ENCODE measurements around the gene PLAC8L1. TPM values are rescaled to one million over a fixed set of nuclear protein-coding genes. Genes with fewer than 3 reads are reported as not detected.

The PLAC8L1 gene
- total and polyA plus RNA-seq, 2 of the 4 experiments (the other 2 are of a cell fraction): 0.27 TPM; not detected in 1

GRCh38 chr5:146116361-146116760 lies 11.0 kb upstream of the PLAC8L1 start:
- POLR2A ChIA-PET (ENCODE audit: unreplicated experiment): no interaction called here
- DNase-seq (no peak), ATAC-seq (ENCODE audit: low read depth) (no peak)
- H2BK120ac ChIP-seq (ENCODE audit: low read depth, low read length): no peak overlapping the region
- no peak overlapping the region for H3K4me2 ChIP-seq (ENCODE audit: low read depth, low read length)
- H2AFZ ChIP-seq (replicated peaks; ENCODE audit: low read length, poor library complexity): no peak overlapping the region
- BruUV-seq (replicated peaks): no TSS peak
- H2BK20ac ChIP-seq (ENCODE audit: low read depth, low read length): no peak overlapping the region
- no peak overlapping the region for H3K4me3 ChIP-seq (ENCODE audit: insufficient read depth, low read depth, low read length)
- H3K9me1 ChIP-seq (ENCODE audit: insufficient read depth, low read length): no peaks in the 10 kb centered on the region
- no peak overlapping the region for H4K5ac ChIP-seq (ENCODE audit: low read depth, low read length)
- no peak overlapping the region for H4K91ac ChIP-seq (ENCODE audit: insufficient read depth, low read depth, low read length)
- H3K9ac ChIP-seq (ENCODE audit: low read depth, low read length): no peak overlapping the region
- no peak overlapping the region for H2BK5ac ChIP-seq (ENCODE audit: low read depth, low read length, poor library complexity, severe bottlenecking)
- no peak overlapping the region for H3K23ac ChIP-seq (ENCODE audit: low read depth, low read length)
- no peak overlapping the region for H3K4ac ChIP-seq (ENCODE audit: low read depth, low read length)
- no CpG with 5 or more reads among the region's 2 CpGs for WGBS, 2 experiments (ENCODE audit: extremely low coverage in 2 of 2, insufficient read length in 1 of 2)
- no peaks in the 10 kb centered on the region for H3K27me3 ChIP-seq (ENCODE audit: control insufficient read depth, insufficient read depth, low read length)
- H3K27ac ChIP-seq (ENCODE audit: insufficient read depth, low read length): no peak overlapping the region
- H2AK5ac ChIP-seq (ENCODE audit: low read depth, low read length): no peak overlapping the region
- no peaks in the 10 kb centered on the region for H3K4me1 ChIP-seq (ENCODE audit: control insufficient read depth, insufficient read depth, low read length)
- intact Hi-C loops (cut with micrococcal nuclease) (loop anchor here (5.0 kb wide), 1 partner anchor 41 kb away; no protein-coding TSS in a partner anchor), in situ Hi-C loops (cut with MboI; ENCODE audit: low sequenced_read_pairs) (loop anchor here (10.0 kb wide), 1 partner anchor 48 kb away; no protein-coding TSS in a partner anchor), dilution Hi-C loops (cut with HindIII; ENCODE audit: low sequenced_read_pairs, unreplicated experiment) (no loop called here)
- peaks cover 17% of the 10 kb centered on the region for H3K36me3 ChIP-seq (ENCODE audit: control insufficient read depth, insufficient read depth, low read length)
- no peak overlapping the region for H2AK9ac ChIP-seq (replicated peaks; ENCODE audit: low read depth, low read length, poor library complexity)
- H2BK15ac ChIP-seq (ENCODE audit: low read depth, low read length): no peak overlapping the region
- no peaks in the 10 kb centered on the region for H3K79me1 ChIP-seq (ENCODE audit: low read depth in 1 of 2, low read length in 2 of 2)
- no peaks in the 10 kb centered on the region for H4K20me1 ChIP-seq (ENCODE audit: insufficient read depth, low read length)
- no peak overlapping the region for H3K18ac ChIP-seq (ENCODE audit: low read depth, low read length)
- CTCF ChIA-PET: no interaction called here
- no peak overlapping the region for H3K56ac ChIP-seq (ENCODE audit: extremely low read depth, insufficient read depth, low read length)
- H3K14ac ChIP-seq (replicated peaks; ENCODE audit: low read depth, low read length): no peak overlapping the region
- no peaks in the 10 kb centered on the region for H3K9me3 ChIP-seq (ENCODE audit: control insufficient read depth, insufficient read depth, low read length)
- no peak overlapping the region for H4K8ac ChIP-seq (ENCODE audit: low read depth in 2 of 2, low read length in 2 of 2)
- TF ChIP-seq RCOR1 (IDR thresholded peaks at IDR 0.05; ENCODE audit: insufficient replicate concordance, low read length): no peak
- TF ChIP-seq MAFK (IDR thresholded peaks at IDR 0.05; ENCODE audit: low read depth, low read length): no peak
- no peak for TF ChIP-seq MXI1 (IDR thresholded peaks at IDR 0.05; ENCODE audit: borderline replicate concordance, low read depth, low read length)
- no peak for TF ChIP-seq BHLHE40 (IDR thresholded peaks at IDR 0.05; ENCODE audit: low read depth, low read length)
- TF ChIP-seq NFE2L2 (IDR thresholded peaks at IDR 0.05; ENCODE audit: low read depth, low read length): no peak
- no peak for TF ChIP-seq RAD21 (IDR thresholded peaks at IDR 0.05; ENCODE audit: low read length)
- TF ChIP-seq FOS (IDR thresholded peaks at IDR 0.05; ENCODE audit: low read depth, low read length): no peak
- no peak for TF ChIP-seq RFX5 (IDR thresholded peaks at IDR 0.05; ENCODE audit: low read depth, low read length)
- TF ChIP-seq USF2 (IDR thresholded peaks at IDR 0.05; ENCODE audit: low read depth, low read length): no peak
- no peak for TF ChIP-seq SMC3 (IDR thresholded peaks at IDR 0.05; ENCODE audit: low read depth, low read length)
- TF ChIP-seq CTCF (conservative IDR thresholded peaks at IDR 0.05; ENCODE audit: low read depth, low read length): no peak
- no peak for TF ChIP-seq ELK1 (IDR thresholded peaks at IDR 0.05; ENCODE audit: borderline replicate concordance, low read depth, low read length)
- TF ChIP-seq CEBPB (IDR thresholded peaks at IDR 0.05; ENCODE audit: low read depth, low read length): no peak
- no peak for TF ChIP-seq MAZ (IDR thresholded peaks at IDR 0.05; ENCODE audit: borderline replicate concordance, low read depth, low read length)
- TF ChIP-seq CHD1 (IDR thresholded peaks at IDR 0.05; ENCODE audit: low read depth, low read length): no peak

All from IMR-90 (cell line).